Adrenal gland (tissue), 12 donors: Measurements from ENCODE around the gene MLYCD. TPM values are rescaled to one million over a fixed set of nuclear protein-coding genes. Genes with fewer than 3 reads are reported as not detected.
A peak's percentile ranks its signal among the peaks of the same experiment; 100 is the strongest.

Experiments used
- DNase-seq, 7 donors: peaks; one replicate each; pipeline ENCODE4 v3.0.0-alpha.2; 2019 to 2020
- H3K27ac ChIP-seq, 5 donors: fragments of 200-600 bp; sonication (generic) in 4 of 5; 1 replicate in 3 of 5; 2 replicates in 2 of 5; pipeline versions ENCODE4 v1.5.1 to v1.8.0; 2016 to 2020; ENCODE audit warnings: mild to moderate bottlenecking in 1 of 5
- H3K27me3 ChIP-seq: fragments of 200-600 bp; 2 replicates; pipeline ENCODE4 v1.8.0; 2021
- H3K36me3 ChIP-seq, 2 donors: fragments of 200-600 bp; replicated peaks in 1 of 2; 1 replicate in 1 of 2; 2 replicates in 1 of 2; pipeline versions ENCODE4 v1.5.1 to v1.8.0; 2018 to 2022
- H3K4me1 ChIP-seq, 2 donors: fragments of 200-600 bp; replicated peaks in 1 of 2; 1 replicate in 1 of 2; 2 replicates in 1 of 2; pipeline versions ENCODE4 v1.5.1 to v1.8.0; 2018 to 2021
- H3K4me3 ChIP-seq, 4 donors: fragments of 200-600 bp; sonication (generic) in 3 of 4; one replicate each; pipeline ENCODE4 v1.5.1; 2016 to 2018
- H3K9me3 ChIP-seq, 3 donors: fragments of 200-600 bp; sonication (generic) in 1 of 3; replicated peaks in 1 of 3; 1 replicate in 2 of 3; 2 replicates in 1 of 3; pipeline versions ENCODE4 v1.5.1 to v1.8.0; 2016 to 2021
- CTCF ChIP-seq, 6 experiments: fragments of 450-650 bp in 4 of 6; fragments of 200-600 bp in 2 of 6; sonication (generic) in 1 of 6; IDR thresholded peaks; 1 replicate in 5 of 6; 2 replicates in 1 of 6; pipeline versions ENCODE4 v1.5.1 to v1.8.0; 2016 to 2021; ENCODE audit warnings: antibody characterized with exemption in 6 of 6, mild to moderate bottlenecking in 2 of 6, moderate library complexity in 1 of 6
- POLR2A ChIP-seq, 2 donors: fragments of 450-650 bp; IDR thresholded peaks; one replicate each; pipeline ENCODE4 v1.6.1; 2017; ENCODE audit warnings: antibody characterized with exemption in 2 of 2, mild to moderate bottlenecking in 2 of 2, moderate library complexity in 1 of 2
- WGBS, 4 donors: extraction: QIAGEN DNeasy Blood & Tissue Kit in 2 of 4; methylation state at CpG; one replicate each; pipeline versions ENCODE4 v1.1.5 to v1.1.7; 2013 to 2017; 5-methylcytosine and 5-hydroxymethylcytosine counted together
- intact Hi-C, 2 donors: fragments of 100-400 bp; cut with DNase I; formaldehyde crosslinking; loops; one replicate each; pipeline versions ENCODE4 v1.14.1 to v1.15.0; 2022 to 2023
- polyA plus RNA-seq, 3 donors: library from polyadenylated mRNA; stranded (reverse); fragments of 200-250 nt in 2 of 3; fragments of 350-450 nt in 1 of 3; fragmentation: Illumina TruSeq in 1 of 3; extraction: RNeasy Lipid Tissue Mini Kit (QIAGEN cat#74804) in 1 of 3; gene quantifications; one replicate each; pipeline ENCODE4 v1.2.3, GENCODE V29; 2013 to 2014
- total RNA-seq, 9 donors: library from RNA; depleted of rRNA in 4 of 9; stranded (reverse); fragments of >200 nt in 4 of 9; fragments of 120-200 nt in 1 of 9; fragmentation: NEBNext Ultra II Directional in 1 of 9; extraction: Animal tissue kit (Norgen Biotek cat#: 25700) in 1 of 9; gene quantifications; one replicate each; pipeline versions ENCODE4 v1.1.0 to v1.2.4, GENCODE V29; 2013 to 2023
- donor health status: healthy with polysubstance abuse.
- donor health status: Bipolar disorder and iron deficiency.
- donor health status: DM: yes; HTN: yes; CAD: no.
- donor health status: DM: no; HTN: no; CAD: no.
- donor health status: DM: no; HTN: no; CAD: no.
- donor health status: DM: yes; HTN: yes; CAD: no.

The MLYCD gene
- total and polyA plus RNA-seq, 12 donors = 3.9 to 16.6 (median 10.2) TPM

- intact Hi-C loops = loop anchor here in 1 of 2 donors (5.0 to 10.0 kb wide), 2 partner anchors 40 to 128 kb away; partner anchors contain the start of gene NECAB2
- Histone ChIP-seq H3K4me1 (peaks cover 3 to 5% of the 10 kb centered on the region in 2 donors), H3K4me3 (peak overlapping the region in 1 of 4 donors; percentile 10), H3K27me3 (no peaks in the 10 kb centered on the region), H3K36me3 (no peaks in the 10 kb centered on the region), H3K9me3 (no peaks in the 10 kb centered on the region), H3K27ac (peak overlapping the region in 2 of 5 donors; percentile 49 to 64)
- DNase-seq = peak; percentile 76 to 90 (median 83)
- TF ChIP-seq CTCF (IDR thresholded peaks at IDR 0.05) = peak; percentile 85 to 98 (median 88)
- TF ChIP-seq POLR2A (IDR thresholded peaks at IDR 0.05) = no peak
- WGBS, 4 donors = 15 to 21% (median 18%) methylated on average over 23 to 35 of the region's 35 CpGs
Measured at GRCh38 chr16:83926726-83927397, 27.9 kb downstream of the MLYCD start.

DNA sequence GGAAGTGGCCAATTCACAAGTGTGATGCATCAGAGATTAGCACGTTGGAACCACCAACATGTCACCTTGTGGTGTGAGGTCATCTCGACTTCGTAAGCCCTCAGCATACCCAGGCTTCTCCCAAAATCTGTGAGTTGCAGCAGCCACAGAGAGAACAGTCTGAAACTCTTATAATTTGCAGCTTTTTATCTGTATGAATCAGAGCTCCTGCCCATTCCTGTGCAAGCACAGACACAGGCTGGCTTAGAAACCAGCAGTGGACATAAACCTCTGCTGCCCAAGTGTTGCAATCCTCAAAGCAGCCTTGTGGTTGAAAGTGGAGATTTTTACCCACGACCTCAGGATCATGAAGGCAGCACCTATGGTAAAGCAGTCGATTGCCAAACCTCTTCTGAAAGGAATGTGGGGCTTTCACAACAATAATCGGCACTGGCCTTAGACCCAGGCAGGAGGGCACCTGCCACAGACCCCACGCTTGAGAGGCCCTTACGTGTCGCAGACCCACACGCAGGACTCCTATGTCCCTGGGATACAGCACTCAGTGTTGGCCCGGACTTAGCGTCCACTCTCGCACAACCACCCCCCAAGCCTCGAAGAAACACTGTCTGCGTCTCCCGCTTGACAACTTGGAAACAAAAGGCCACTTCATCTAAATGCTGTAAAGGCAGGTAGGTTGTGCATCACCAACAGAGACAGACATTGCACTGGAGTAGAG lies 29.6 kb downstream of the MLYCD start:
- intact Hi-C loops = loop anchor here in 1 of 2 donors (5.0 to 10.0 kb wide), 2 partner anchors 39 to 126 kb away; partner anchors contain the start of gene NECAB2
- peak in 1 of 7 donors; percentile 50 for DNase-seq
- TF ChIP-seq POLR2A (IDR thresholded peaks at IDR 0.05) (no peak), CTCF (IDR thresholded peaks at IDR 0.05) (peak in 1 of 6 experiments; percentile 8)
- Histone ChIP-seq H3K27me3 (no peaks in the 10 kb centered on the region), H3K9me3 (no peaks in the 10 kb centered on the region), H3K4me1 (peaks cover 9% of the 10 kb centered on the region in 2 donors), H3K36me3 (no peaks in the 10 kb centered on the region), H3K27ac (peak overlapping the region in 2 of 5 donors; percentile 24 to 36), H3K4me3 (no peak overlapping the region)
- WGBS, 4 donors = 82 to 88% (median 84%) methylated on average over 14 to 16 of the region's 16 CpGs

- intact Hi-C loops = loop anchor here in 1 of 2 donors (5.0 to 10.0 kb wide), 2 partner anchors 37 to 125 kb away; partner anchors contain the start of gene NECAB2
- H3K9me3 ChIP-seq = no peaks in the 10 kb centered on the region
- DNase-seq = no peak
- no peak overlapping the region for H3K27ac ChIP-seq
- 72 to 80% (median 77%) methylated on average over 7 to 17 of the region's 17 CpGs for WGBS, 4 donors
- H3K4me1 ChIP-seq = peaks cover 9 to 10% of the 10 kb centered on the region in 2 donors
- no peak overlapping the region for H3K4me3 ChIP-seq
- no peak for TF ChIP-seq CTCF (IDR thresholded peaks at IDR 0.05)
- no peaks in the 10 kb centered on the region for H3K27me3 ChIP-seq
- H3K36me3 ChIP-seq = no peaks in the 10 kb centered on the region
Measured at GRCh38 chr16:83929811-83930555, 31.1 kb downstream of the MLYCD start.
